Activated T-cell treated with anti-CD3 and anti-CD28 coated beads, Interleukin-2, amount 50 U/mL, for 24 hours (primary cell): ENCODE measurements around the gene CYP27C1.

Experiments used
- DNase-seq: peaks from one replicate; pipeline ENCODE4 v3.0.0-alpha.2; 2020
- H3K27ac Mint-ChIP-seq: 2 replicates; pipeline ENCODE4 v1.8.0; 2020; ENCODE audit warnings: mild to moderate bottlenecking, mixed read lengths
- H3K27me3 Mint-ChIP-seq: 2 replicates; pipeline ENCODE4 v1.8.0; 2020; ENCODE audit warnings: mixed read lengths
- H3K36me3 Mint-ChIP-seq: 2 replicates; pipeline ENCODE4 v1.8.0; 2020; ENCODE audit warnings: low read depth, mixed read lengths
- H3K4me1 Mint-ChIP-seq: 2 replicates; pipeline ENCODE4 v1.8.0; 2020; ENCODE audit warnings: low read depth, mixed read lengths
- H3K4me3 Mint-ChIP-seq: 2 replicates; pipeline ENCODE4 v1.8.0; 2020; ENCODE audit warnings: mild to moderate bottlenecking, moderate library complexity, mixed read lengths
- H3K9me3 Mint-ChIP-seq: 2 replicates; pipeline ENCODE4 v1.8.0; 2020; ENCODE audit warnings: mixed read lengths

CYP27C1 gene

DNA sequence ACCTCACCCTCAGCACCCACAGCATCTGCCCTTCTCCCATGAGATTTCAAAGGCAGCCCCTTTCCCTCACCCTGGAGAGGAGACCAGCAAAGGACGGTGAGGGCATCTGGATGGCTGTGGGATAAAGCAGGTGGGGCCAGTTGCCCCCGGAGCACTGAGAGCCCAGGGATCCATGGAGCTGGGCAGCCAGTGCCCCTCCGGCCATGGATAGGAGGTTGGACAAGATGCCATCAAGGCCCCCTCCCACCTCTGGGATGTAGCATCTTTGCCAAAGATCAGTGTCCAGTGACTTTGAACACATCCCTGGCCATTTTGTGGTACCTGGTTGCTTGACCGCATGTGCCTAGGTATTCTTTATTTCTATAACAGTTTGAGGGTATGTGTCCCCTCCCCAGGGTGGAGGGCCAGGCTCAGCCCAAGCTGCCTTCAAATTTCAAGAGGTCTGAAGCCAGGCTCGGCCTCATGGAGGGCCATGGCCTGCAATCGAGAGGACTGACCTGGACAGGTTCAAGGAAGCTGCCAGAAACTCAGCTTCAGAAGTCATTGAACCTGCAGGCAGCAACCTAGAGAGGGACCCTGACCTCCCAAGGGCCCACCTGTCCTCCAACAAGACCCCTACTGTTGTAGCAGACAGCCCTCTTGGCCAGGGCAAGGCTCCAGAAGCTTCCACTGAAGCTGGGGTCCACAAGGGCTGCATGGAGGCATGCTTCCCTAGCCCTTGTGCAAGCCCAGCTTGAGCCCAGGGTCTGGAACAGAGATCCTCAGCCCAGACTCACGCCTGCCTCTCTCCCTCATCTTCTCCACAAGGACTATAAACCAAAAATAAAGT is 57.6 kb downstream of the CYP27C1 start:
- H3K4me1 Mint-ChIP-seq = no peaks in the 10 kb centered on the region
- H3K27ac Mint-ChIP-seq = no peak overlapping the region
- H3K9me3 Mint-ChIP-seq = no peaks in the 10 kb centered on the region
- H3K27me3 Mint-ChIP-seq = no peaks in the 10 kb centered on the region
- no peak for DNase-seq
- no peaks in the 10 kb centered on the region for H3K36me3 Mint-ChIP-seq
- H3K4me3 Mint-ChIP-seq = no peak overlapping the region

DNA sequence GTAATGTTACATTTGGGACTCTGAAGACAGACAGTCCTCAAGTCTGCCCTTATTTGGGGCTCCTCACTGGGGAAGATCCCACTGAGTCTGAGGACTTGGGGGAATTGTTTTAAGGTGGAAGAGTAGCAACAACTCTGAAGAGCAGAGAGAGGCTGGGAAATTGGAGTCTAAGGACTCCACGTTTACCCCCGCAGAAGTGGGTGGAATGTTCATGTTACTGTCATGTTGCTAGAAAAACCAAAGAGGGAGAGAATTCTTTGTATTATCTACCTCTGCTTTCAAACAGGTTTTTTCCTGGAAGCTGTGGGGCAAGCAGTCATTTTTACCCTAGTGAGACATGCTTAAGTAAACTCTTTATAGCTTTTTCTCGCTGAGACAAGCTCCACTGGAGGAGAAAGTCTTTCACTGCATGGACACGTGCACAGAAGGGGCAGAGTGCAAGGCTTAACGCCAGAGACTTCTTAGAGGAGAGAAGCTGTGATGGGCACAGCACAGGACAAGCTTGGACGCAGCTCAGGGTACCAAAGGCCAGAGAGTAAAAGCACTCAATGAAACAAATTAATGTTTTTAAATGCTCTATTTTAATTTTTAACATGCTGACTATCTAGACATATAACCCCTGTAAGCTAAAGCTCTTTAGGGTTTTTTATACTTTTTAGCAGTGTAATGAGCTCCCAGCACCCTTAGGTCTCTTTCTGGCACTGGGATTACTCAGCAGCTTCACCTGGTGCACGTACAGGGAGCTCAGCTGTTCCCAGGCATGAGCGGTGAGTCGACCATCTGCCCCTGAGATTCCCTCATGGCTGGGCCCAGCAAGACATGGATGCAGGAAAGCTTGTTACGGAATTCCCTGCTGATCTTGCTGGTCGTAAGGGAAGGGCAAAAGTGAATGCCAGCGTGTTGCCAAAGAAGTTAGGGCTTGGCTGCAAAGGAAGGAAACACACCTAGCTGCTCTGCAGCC is 58.6 kb downstream of the CYP27C1 start:
- no peak for DNase-seq
- no peaks in the 10 kb centered on the region for H3K36me3 Mint-ChIP-seq
- H3K4me3 Mint-ChIP-seq = no peak overlapping the region
- no peaks in the 10 kb centered on the region for H3K4me1 Mint-ChIP-seq
- H3K27me3 Mint-ChIP-seq = no peaks in the 10 kb centered on the region
- no peak overlapping the region for H3K27ac Mint-ChIP-seq
- no peaks in the 10 kb centered on the region for H3K9me3 Mint-ChIP-seq

DNA sequence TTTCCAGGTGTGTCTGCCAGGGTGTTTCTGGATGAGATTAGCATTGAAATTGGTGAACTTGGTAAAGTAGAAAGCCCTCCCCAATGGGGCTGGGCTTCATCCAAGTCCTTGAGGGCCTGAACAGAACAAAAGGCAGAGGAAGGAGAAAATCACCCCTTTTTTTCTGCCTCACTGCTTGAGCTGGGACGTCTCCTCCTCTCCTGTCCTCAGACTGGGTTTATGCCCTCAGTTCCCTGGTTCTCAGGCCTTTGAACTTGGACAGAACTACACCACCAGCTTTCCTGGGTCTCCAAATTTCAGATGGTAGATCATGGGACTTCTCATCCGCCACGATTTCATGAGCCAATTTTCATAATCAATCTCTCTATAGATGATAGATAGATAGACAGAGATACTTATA is 59.4 kb downstream of the CYP27C1 start:
- no peaks in the 10 kb centered on the region for H3K27me3 Mint-ChIP-seq
- H3K4me1 Mint-ChIP-seq = no peaks in the 10 kb centered on the region

DNA sequence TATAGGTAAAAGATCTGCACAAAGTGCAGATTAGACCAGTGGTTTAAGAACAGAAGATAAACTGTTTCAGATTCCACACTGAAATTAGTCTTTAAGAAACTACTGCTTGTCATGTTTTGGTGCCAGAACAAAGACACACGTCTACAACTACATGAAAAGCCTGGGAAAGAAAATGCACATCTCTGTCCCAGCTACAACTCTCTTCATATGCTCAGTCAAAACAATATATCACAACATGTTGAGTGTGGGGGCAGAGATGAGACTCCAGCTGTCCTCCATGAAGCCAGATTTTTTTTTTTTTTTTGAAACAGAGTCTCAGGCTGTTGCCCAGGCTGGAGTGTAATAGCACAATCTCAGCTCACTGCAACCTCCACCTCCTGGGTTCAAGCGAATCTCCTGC is 60.6 kb downstream of the CYP27C1 start:
- DNase-seq = no peak
- Mint-ChIP-seq H3K27me3 (no peaks in the 10 kb centered on the region), H3K4me1 (no peaks in the 10 kb centered on the region), H3K4me3 (no peak overlapping the region), H3K36me3 (no peaks in the 10 kb centered on the region), H3K9me3 (no peaks in the 10 kb centered on the region), H3K27ac (no peak overlapping the region)

More for the DNA sequence above, 59.4 kb downstream of the CYP27C1 start:
- no peak overlapping the region for H3K27ac Mint-ChIP-seq
- H3K36me3 Mint-ChIP-seq = no peaks in the 10 kb centered on the region
- no peak for DNase-seq
- H3K9me3 Mint-ChIP-seq = no peaks in the 10 kb centered on the region
- H3K4me3 Mint-ChIP-seq = no peak overlapping the region

DNA sequence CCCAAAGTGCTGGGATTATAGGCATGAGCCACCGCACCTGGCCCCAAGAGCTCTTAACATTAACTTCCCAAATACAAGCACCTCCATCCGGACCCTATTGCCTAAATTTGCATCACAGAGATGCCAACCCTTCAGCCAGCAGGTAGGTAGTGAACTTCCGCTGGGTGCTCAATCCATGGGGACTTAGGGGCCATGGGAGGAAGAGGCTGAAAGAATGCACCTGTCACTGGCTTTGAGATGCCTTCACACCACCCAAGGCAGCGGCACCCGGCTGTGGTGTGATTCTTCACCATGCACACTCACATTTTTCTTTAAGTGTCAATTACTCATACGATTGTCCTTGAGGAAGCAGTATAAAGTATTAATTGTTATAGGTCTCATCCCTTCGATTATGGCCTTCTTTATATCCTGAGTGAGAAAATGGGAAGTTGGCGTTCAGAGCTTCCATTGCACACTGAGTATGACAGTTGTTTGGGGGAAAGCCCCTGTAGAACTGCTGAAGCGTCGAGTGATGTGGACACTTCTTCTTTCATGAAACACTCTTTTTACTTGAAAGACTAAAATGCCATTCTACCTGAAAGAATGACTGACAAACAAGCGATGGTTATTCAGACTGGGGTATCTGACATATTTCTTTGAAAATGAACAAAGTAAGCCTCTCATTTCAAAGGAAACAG is 61.3 kb downstream of the CYP27C1 start:
- Mint-ChIP-seq H3K4me3 (no peak overlapping the region), H3K27me3 (no peaks in the 10 kb centered on the region), H3K36me3 (no peaks in the 10 kb centered on the region), H3K27ac (no peak overlapping the region), H3K9me3 (no peaks in the 10 kb centered on the region), H3K4me1 (no peaks in the 10 kb centered on the region)
- no peak for DNase-seq

DNA sequence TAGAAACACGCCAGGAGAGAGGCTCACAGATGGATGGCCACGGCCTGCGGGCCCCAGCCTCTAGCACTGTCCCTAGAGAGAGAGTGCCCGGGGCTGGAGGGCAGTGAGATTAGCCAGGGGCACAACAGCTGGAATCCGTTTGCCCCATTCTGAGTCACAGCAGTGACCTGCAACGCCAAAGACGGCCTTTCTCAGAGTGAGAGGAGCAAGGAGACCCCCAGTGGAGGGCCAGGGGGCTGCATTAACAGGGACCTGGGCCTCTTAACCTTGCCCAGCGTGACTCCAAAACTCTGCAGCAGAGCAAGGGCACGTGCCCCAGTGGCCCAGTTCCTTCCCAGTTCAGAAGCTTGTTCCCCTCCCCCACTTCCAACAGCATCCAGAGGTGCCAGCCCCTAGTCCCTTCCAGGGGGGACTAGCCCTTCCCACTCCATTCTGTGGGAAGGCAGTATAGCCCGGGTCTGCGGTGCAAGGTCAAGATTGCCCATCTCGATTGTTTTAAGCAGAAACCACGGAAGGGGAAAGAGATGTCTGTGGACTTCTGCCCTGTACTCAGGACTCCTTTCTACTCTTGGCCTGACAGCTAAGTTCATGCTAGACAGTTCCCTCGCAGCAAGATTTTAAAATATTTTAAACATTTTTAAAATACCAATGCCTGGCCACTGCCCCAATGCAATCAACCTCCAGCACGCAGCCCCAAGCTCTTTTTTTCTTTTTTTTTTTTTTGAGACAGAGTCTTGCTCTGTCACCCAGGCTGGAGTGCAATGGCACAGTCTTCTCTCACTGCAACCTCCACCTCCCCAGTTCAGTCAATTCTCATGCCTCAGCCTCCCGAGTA is 62.2 kb downstream of the CYP27C1 start:
- Mint-ChIP-seq H3K4me3 (no peak overlapping the region), H3K4me1 (no peaks in the 10 kb centered on the region), H3K9me3 (no peaks in the 10 kb centered on the region), H3K27ac (no peak overlapping the region), H3K27me3 (no peaks in the 10 kb centered on the region), H3K36me3 (no peaks in the 10 kb centered on the region)
- DNase-seq = no peak

DNA sequence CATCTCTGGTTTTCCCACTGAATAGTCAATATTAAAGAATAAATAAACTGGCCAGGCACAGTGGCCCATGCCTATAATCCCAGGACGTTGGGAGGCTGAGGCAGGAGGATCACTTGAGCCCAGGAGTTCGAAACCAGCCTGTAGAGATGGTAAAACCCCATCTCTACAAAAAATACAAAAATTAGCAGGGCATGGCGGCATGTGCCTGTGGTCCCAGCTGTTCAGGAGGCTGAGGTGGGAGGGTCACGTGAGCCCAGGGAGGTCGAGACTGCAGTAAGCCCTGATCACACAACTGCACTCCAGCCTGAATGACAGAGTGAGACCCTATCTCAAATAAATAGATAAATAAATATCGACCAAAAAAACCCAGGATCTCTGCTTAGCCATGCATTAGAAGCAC is 63.0 kb downstream of the CYP27C1 start:
- Mint-ChIP-seq H3K4me1 (no peaks in the 10 kb centered on the region), H3K4me3 (no peak overlapping the region), H3K9me3 (no peaks in the 10 kb centered on the region), H3K27me3 (no peaks in the 10 kb centered on the region), H3K27ac (no peak overlapping the region), H3K36me3 (no peaks in the 10 kb centered on the region)
- no peak for DNase-seq

DNA sequence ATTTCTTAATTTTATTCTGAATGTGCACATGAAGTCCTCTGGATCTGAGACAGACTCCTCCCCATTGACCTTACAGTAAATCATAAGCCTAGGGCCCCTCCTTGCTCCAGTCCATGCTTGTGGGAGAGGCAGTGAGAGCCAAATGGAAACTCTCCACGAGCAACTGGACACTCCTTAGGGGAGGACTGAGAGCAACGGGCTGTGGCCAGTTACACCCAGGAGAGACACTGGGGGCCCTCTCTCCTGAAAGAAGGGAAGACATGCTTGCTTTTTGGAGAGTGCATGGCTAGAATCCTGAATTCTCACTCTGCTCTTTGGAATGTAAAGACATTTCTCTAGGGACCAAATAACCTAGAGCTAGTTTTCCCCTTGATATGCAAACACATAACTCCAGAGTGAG is 64.2 kb downstream of the CYP27C1 start:
- Mint-ChIP-seq H3K27me3 (no peaks in the 10 kb centered on the region), H3K4me1 (no peaks in the 10 kb centered on the region), H3K36me3 (no peaks in the 10 kb centered on the region), H3K4me3 (no peak overlapping the region), H3K9me3 (no peaks in the 10 kb centered on the region), H3K27ac (no peak overlapping the region)
- no peak for DNase-seq

DNA sequence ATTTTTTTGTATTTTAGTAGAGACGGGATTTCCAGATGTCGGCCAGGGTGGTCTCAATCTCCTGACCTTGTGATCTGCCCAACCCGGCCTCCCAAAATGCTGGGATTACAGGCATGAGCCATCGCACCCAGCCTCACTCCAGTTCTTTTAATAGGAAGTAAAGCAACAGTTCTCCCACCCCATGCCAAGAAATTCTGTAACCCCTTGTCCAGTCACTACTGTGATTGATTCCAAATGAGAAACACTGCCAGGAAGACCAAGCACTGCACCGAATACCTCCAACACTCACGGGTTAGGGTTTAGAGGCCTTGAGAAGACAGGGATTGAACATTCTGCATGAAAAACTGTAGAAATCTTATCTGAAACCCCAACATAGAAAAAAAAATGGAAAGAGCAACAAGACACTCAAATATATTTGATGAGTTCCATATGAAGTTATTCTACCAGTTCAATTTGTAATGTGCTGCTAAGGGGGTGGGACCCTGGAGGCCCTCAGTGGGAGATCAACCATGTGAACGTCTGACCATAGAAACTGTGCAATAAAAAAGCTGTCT is 65.0 kb downstream of the CYP27C1 start:
- no peaks in the 10 kb centered on the region for H3K27me3 Mint-ChIP-seq
- DNase-seq = no peak
- H3K4me3 Mint-ChIP-seq = no peak overlapping the region
- H3K9me3 Mint-ChIP-seq = no peaks in the 10 kb centered on the region
- H3K27ac Mint-ChIP-seq = no peak overlapping the region
- H3K4me1 Mint-ChIP-seq = no peaks in the 10 kb centered on the region
- H3K36me3 Mint-ChIP-seq = no peaks in the 10 kb centered on the region

DNA sequence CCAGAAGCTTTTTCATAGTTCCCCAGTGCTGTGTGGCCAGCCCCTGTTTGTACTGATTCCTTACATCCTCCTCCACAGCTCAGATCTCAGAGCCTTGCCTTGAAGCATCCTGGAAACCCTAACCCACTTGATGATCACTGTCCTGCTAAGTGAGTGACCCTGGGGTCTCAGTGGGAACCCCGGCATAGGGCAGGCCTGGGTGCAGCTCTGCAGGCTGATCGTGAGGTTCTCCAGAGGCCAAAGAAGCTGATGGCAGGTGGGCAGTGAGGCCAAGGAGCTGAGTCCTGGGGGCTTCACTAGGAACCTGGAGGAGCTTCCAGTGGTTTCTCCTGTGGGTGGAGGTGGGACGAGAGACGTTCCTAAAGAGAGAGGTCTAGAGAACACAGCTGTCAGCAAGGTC is 65.7 kb downstream of the CYP27C1 start:
- H3K4me1 Mint-ChIP-seq = no peaks in the 10 kb centered on the region
- H3K27ac Mint-ChIP-seq = no peak overlapping the region
- no peak for DNase-seq
- no peaks in the 10 kb centered on the region for H3K27me3 Mint-ChIP-seq
- H3K36me3 Mint-ChIP-seq = no peaks in the 10 kb centered on the region
- H3K9me3 Mint-ChIP-seq = no peaks in the 10 kb centered on the region
- no peak overlapping the region for H3K4me3 Mint-ChIP-seq

DNA sequence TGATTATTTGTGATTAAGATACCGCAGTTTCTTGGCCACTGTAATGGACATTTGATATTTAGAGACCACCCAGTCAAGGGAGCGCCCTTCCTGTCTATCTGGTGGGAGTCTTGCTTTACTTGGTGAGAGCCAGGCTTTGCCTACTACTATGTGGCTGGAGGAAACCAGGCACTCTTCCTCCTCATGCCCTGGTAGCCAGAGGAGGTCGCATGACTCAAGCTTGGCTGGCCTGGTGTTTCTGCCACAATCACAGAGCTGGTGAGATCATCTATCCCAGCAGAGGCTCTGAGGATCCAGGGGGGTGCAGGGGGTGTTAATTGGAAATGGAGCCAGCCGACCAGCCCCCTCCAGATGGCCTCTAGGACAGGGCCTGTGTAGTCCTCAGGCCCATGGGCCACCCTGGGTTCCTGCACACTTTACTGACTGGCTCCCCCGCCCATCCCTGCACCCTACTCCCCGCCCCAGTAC is 66.4 kb downstream of the CYP27C1 start:
- Mint-ChIP-seq H3K9me3 (no peaks in the 10 kb centered on the region), H3K4me3 (no peak overlapping the region), H3K27me3 (no peaks in the 10 kb centered on the region), H3K27ac (no peak overlapping the region), H3K36me3 (no peaks in the 10 kb centered on the region), H3K4me1 (no peaks in the 10 kb centered on the region)
- DNase-seq = no peak

DNA sequence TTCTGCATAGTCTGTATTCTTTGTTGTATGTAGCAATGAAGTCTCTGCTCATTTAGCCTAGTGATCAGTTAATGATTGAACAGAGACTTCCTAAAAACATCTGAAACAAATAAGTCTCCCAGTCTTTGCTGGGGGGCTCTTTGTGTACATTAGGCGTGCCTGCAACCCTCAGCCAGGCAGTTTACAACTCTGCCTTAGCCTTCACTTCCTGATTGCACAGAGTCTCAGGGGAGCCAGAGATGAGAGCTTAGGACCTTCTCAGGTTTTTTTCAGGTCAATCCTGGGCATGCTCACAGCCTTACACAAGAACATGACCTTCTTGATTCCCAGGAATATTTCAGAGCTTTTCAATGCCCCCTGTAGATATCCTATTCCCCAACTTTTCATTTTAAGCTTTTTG is 69.1 kb downstream of the CYP27C1 start:
- Mint-ChIP-seq H3K4me3 (no peak overlapping the region), H3K27ac (no peak overlapping the region), H3K27me3 (no peaks in the 10 kb centered on the region), H3K4me1 (no peaks in the 10 kb centered on the region), H3K9me3 (no peaks in the 10 kb centered on the region), H3K36me3 (no peaks in the 10 kb centered on the region)
- DNase-seq = no peak

DNA sequence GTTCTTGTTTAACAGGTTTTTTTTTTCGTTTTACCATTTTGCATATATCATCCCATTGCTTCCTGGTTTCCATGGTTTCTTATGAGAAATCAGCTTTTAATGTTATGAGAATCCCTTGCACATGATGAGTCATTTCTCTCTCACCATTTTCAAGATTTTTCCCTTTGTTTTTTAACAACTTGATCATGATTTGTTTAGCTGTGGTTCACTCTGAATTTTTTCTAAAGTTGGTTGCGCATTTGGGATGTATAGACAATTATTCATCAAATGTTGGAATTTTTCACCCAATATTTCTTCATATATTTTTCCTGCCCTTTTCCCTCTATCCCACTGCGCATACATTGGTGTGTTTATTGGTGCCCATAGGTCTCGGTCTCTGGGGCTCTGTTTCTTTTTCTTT is 70.7 kb downstream of the CYP27C1 start:
- H3K27me3 Mint-ChIP-seq = no peaks in the 10 kb centered on the region
- H3K27ac Mint-ChIP-seq = no peak overlapping the region
- H3K9me3 Mint-ChIP-seq = no peaks in the 10 kb centered on the region
- no peak for DNase-seq
- no peaks in the 10 kb centered on the region for H3K36me3 Mint-ChIP-seq
- H3K4me1 Mint-ChIP-seq = peaks cover 2% of the 10 kb centered on the region
- no peak overlapping the region for H3K4me3 Mint-ChIP-seq
